ENCODE data around the gene MAFF.

DNA sequence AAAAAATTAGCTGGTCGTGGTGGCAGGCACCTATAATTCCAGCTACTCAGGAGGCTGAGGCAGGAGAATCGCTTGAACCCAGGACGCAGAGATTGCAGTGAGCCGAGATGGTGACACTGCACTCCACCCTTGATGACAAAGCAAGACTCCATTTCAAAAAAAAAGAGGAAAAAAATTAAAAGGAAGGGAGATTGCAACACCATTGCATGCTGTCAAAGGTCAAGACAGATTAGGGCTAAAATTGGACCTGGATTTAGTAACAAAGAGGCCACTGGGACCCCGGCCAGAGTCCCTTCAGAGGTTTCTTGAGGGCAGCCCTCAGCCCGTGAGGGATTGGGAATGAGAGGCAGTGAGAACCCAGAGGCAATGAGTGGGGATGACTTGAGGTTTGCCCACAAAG, 8.2 kb upstream of the MAFF start:
- TF ChIP-seq, protein P1, sequence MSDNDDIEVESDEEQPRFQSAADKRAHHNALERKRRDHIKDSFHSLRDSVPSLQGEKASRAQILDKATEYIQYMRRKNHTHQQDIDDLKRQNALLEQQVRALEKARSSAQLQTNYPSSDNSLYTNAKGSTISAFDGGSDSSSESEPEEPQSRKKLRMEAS (CRISPR knock-in tag; IDR thresholded peaks at IDR 0.05), result no peak
- TF ChIP-seq ASH1L (IDR thresholded peaks at IDR 0.05; ENCODE audit: borderline replicate concordance, low read depth, partially characterized antibody) (no peak), U2AF1 (optimal IDR thresholded peaks at IDR 0.05; ENCODE audit: low read depth, low read length) (no peak)
